T47D (cell line): ENCODE data around the gene ZFYVE26.

Source experiments
- DNase-seq, 2 experiments: peaks; one replicate each; pipeline versions ENCODE4 v3.0.0 to v3.0.0-alpha.2; 2011 to 2012; ENCODE audit warnings: low read depth in 1 of 2, low spot score in 1 of 2
- JUND ChIP-seq: IDR thresholded peaks from 2 replicates; pipeline ENCODE4 v1.6.1; 2012; ENCODE audit warnings: low read depth
- in situ Hi-C: cut with HindIII; loops from 2 replicates; pipeline ENCODE4 v1.10.0; 2016; ENCODE audit warnings: low sequenced_read_pairs, low pct_unique_long_range_greater_than_20kb

ZFYVE26 gene

GRCh38 chr14:67762051-67762450 lies 54.3 kb downstream of the ZFYVE26 start:
- in situ Hi-C loops = no loop called here
- DNase-seq = no peak
- no peak for TF ChIP-seq JUND

GRCh38 chr14:67759916-67760315 lies 56.5 kb downstream of the ZFYVE26 start:
- TF ChIP-seq JUND = no peak
- in situ Hi-C loops = no loop called here
- DNase-seq = no peak

- in situ Hi-C loops = no loop called here
- no peak for DNase-seq
- no peak for TF ChIP-seq JUND
Observed at GRCh38 chr14:67757175-67757574, 59.2 kb downstream of the ZFYVE26 start.

GRCh38 chr14:67756496-67756895 lies 59.9 kb downstream of the ZFYVE26 start:
- no peak for TF ChIP-seq JUND
- DNase-seq = no peak
- in situ Hi-C loops = no loop called here

- DNase-seq = no peak
- in situ Hi-C loops = no loop called here
- no peak for TF ChIP-seq JUND
Observed at GRCh38 chr14:67749341-67750084, 66.9 kb downstream of the ZFYVE26 start.

GRCh38 chr14:67748312-67748711 lies 68.1 kb downstream of the ZFYVE26 start:
- in situ Hi-C loops = no loop called here
- DNase-seq = no peak
- TF ChIP-seq JUND = no peak

GRCh38 chr14:67746927-67747326 lies 69.5 kb downstream of the ZFYVE26 start:
- no peak for TF ChIP-seq JUND
- DNase-seq = no peak
- in situ Hi-C loops = no loop called here

- in situ Hi-C loops = no loop called here
- DNase-seq = no peak
- no peak for TF ChIP-seq JUND
Observed at GRCh38 chr14:67744046-67744445, 72.3 kb downstream of the ZFYVE26 start.

GRCh38 chr14:67738740-67739504 lies 77.5 kb downstream of the ZFYVE26 start:
- DNase-seq = no peak
- TF ChIP-seq JUND = no peak
- in situ Hi-C loops = no loop called here

GRCh38 chr14:67736771-67737170 lies 79.6 kb downstream of the ZFYVE26 start:
- DNase-seq = no peak
- no peak for TF ChIP-seq JUND
- in situ Hi-C loops = no loop called here

GRCh38 chr14:67735336-67736147 lies 80.8 kb downstream of the ZFYVE26 start:
- no peak for TF ChIP-seq JUND
- DNase-seq = no peak
- in situ Hi-C loops = no loop called here

- no peak for DNase-seq
- in situ Hi-C loops = no loop called here
- TF ChIP-seq JUND = no peak
Observed at GRCh38 chr14:67734675-67735074, 81.7 kb downstream of the ZFYVE26 start.

GRCh38 chr14:67733616-67734015 lies 82.8 kb downstream of the ZFYVE26 start:
- no peak for DNase-seq
- in situ Hi-C loops = no loop called here
- no peak for TF ChIP-seq JUND
